Body of pancreas (tissue), 4 donors: Measurements from ENCODE around the gene TMEM135. TPM values are rescaled to one million over a fixed set of nuclear protein-coding genes. Genes with fewer than 3 reads are reported as not detected.
"Not testable (repeated sequence)": the region's sequence is repeated elsewhere in the genome, so short reads cannot be mapped to it uniquely, and the experiment has no call there.

Source experiments
- ATAC-seq: fragments of 150-250 bp; one replicate; pipeline ENCODE4 v1.9.1; 2016
- DNase-seq, 4 donors: peaks; one replicate each; pipeline ENCODE4 v3.0.0-alpha.2; 2019
- H3K27ac ChIP-seq, 4 donors: fragments of 200-600 bp; sonication (generic); 1 replicate in 3 of 4; 2 replicates in 1 of 4; pipeline versions ENCODE4 v1.5.1 to v1.6.1; 2016 to 2019; ENCODE audit warnings: mild to moderate bottlenecking in 1 of 4, mixed read lengths in 1 of 4, moderate library complexity in 1 of 4
- H3K27me3 ChIP-seq, 2 donors: fragments of 200-600 bp; sonication (generic); one replicate each; pipeline ENCODE4 v1.6.0; 2016; ENCODE audit warnings: mild to moderate bottlenecking in 1 of 2
- H3K36me3 ChIP-seq, 2 donors: fragments of 200-600 bp; sonication (generic); replicated peaks in 1 of 2; 2 replicates each; pipeline ENCODE4 v1.5.1; 2016; ENCODE audit warnings: low read depth in 2 of 2; ENCODE audit not compliant: insufficient read depth in 1 of 2
- H3K4me1 ChIP-seq: fragments of 200-600 bp; sonication (generic); one replicate; pipeline ENCODE4 v1.6.0; 2016
- H3K4me3 ChIP-seq, 2 donors: fragments of 200-600 bp; sonication (generic); 1 replicate in 1 of 2; 2 replicates in 1 of 2; pipeline ENCODE4 v1.5.1; 2016 to 2019
- H3K9me3 ChIP-seq, 3 donors: fragments of 200-600 bp; sonication (generic); 1 replicate in 2 of 3; 2 replicates in 1 of 3; pipeline ENCODE4 v1.5.1; 2016
- POLR2A ChIP-seq, 3 donors: fragments of 450-650 bp; IDR thresholded peaks; one replicate each; pipeline ENCODE4 v1.6.1; 2016; ENCODE audit warnings: antibody characterized with exemption in 3 of 3, mild to moderate bottlenecking in 2 of 3
- WGBS, 2 donors: methylation state at CpG; one replicate each; pipeline ENCODE4 v1.1.5; 2017; 5-methylcytosine and 5-hydroxymethylcytosine counted together
- intact Hi-C: fragments of 100-400 bp; cut with DNase I; formaldehyde crosslinking; loops from one replicate; pipeline ENCODE4 v1.15.1; 2023
- total RNA-seq, 2 donors: library from RNA; depleted of rRNA; stranded (reverse); fragments of >200 nt; gene quantifications; one replicate each; pipeline ENCODE4 v1.1.0, GENCODE V29; 2016
- TF ChIP-seq, protein P1 (sequence below), 7 experiments: fragments of 450-650 bp in 4 of 7; fragments of 200-600 bp in 3 of 7; sonication (generic) in 3 of 7; IDR thresholded peaks; one replicate each; pipeline ENCODE4 v1.5.1; 2016 to 2019; ENCODE audit warnings: antibody characterized with exemption in 7 of 7

TMEM135 gene
- total RNA-seq, 2 donors from 2014 or later, result 11.2 to 20.1 TPM

DNA sequence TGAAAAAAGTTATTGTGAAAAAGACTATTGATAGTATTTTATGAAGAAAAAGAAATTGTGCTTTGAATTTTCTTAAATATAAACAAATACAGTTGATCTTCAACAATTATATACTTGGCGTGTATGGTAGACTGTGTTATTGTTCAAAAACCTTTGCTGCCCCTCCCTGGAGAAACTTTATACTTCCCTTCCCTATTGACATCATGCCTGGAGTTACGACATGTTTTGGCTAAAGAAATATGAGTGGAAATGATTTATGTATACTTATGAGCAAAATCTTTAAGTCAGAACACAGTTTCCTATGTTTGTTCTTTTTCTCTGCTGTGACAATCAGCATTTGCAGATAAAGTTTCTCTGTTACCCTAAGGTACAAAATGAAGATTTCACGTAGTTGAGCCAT, 243.8 kb downstream of the TMEM135 start:
- Histone ChIP-seq H3K4me3 (no peak overlapping the region), H3K4me1 (no peaks in the 10 kb centered on the region), H3K27ac (no peak overlapping the region), H3K27me3 (no peaks in the 10 kb centered on the region), H3K9me3 (no peaks in the 10 kb centered on the region), H3K36me3 (no peaks in the 10 kb centered on the region)
- intact Hi-C loops, result no loop called here
- peak in 1 of 4 donors; percentile 13 for DNase-seq
- no peak for TF ChIP-seq POLR2A (IDR thresholded peaks at IDR 0.05)
- TF ChIP-seq, protein P1, sequence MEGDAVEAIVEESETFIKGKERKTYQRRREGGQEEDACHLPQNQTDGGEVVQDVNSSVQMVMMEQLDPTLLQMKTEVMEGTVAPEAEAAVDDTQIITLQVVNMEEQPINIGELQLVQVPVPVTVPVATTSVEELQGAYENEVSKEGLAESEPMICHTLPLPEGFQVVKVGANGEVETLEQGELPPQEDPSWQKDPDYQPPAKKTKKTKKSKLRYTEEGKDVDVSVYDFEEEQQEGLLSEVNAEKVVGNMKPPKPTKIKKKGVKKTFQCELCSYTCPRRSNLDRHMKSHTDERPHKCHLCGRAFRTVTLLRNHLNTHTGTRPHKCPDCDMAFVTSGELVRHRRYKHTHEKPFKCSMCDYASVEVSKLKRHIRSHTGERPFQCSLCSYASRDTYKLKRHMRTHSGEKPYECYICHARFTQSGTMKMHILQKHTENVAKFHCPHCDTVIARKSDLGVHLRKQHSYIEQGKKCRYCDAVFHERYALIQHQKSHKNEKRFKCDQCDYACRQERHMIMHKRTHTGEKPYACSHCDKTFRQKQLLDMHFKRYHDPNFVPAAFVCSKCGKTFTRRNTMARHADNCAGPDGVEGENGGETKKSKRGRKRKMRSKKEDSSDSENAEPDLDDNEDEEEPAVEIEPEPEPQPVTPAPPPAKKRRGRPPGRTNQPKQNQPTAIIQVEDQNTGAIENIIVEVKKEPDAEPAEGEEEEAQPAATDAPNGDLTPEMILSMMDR (IDR thresholded peaks at IDR 0.05), result peak in 4 of 7 experiments; percentile 14 to 41 (median 22)
- 38 to 52% methylated on average over 3 of the region's 3 CpGs for WGBS, 2 donors
- peak; percentile 56 for ATAC-seq

DNA sequence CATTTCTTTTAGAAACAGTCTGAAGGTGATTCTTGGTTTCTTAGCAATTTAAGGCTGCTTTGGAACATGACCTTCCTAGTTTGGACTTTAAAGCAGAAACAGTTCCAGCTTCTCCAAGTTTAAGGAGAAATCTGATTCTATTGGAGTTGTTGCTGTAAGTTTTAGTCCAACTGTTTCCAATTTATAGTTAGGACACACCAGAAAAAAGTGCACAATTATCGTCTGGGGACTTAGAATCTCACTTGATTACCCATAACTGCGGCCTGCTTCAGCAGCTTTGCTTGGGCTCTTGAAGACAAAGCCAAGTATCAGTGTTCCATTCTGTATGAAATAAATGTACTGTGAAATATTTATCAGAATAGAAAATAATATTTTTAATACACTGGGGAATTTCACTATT, 246.6 kb downstream of the TMEM135 start:
- intact Hi-C loops, result no loop called here
- H3K27me3 ChIP-seq, result no peaks in the 10 kb centered on the region
- H3K4me3 ChIP-seq, result no peak overlapping the region
- no peak for TF ChIP-seq POLR2A (IDR thresholded peaks at IDR 0.05)
- TF ChIP-seq, protein P1 (IDR thresholded peaks at IDR 0.05), result no peak
- no peak for ATAC-seq
- 48 to 65% methylated on average over 2 of the region's 2 CpGs for WGBS, 2 donors
- H3K9me3 ChIP-seq, result no peaks in the 10 kb centered on the region
- no peaks in the 10 kb centered on the region for H3K36me3 ChIP-seq
- no peak for DNase-seq
- H3K4me1 ChIP-seq, result no peaks in the 10 kb centered on the region
- no peak overlapping the region for H3K27ac ChIP-seq

DNA sequence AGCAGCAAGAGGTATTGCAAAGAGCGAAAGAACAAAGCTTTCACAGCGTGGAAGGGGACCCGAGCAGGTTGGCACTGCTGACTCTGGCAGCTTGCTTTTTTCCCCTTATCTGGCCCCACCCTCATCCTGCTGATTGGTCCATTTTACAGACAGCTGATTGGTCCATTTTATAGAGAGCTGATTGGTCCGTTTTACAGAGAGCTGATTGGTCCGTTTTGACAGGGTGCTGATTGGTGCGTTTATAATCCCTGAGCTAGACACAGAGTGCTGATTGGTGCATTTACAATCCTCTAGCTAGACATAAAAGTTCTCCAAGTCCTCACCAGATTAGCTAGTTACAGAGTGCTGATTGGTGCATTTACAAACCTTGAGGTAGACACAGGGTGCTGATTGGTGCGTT, 247.9 kb downstream of the TMEM135 start:
- H3K36me3 ChIP-seq, H3K27ac ChIP-seq, DNase-seq, H3K9me3 ChIP-seq, H3K4me1 ChIP-seq, H3K4me3 ChIP-seq, H3K27me3 ChIP-seq, ATAC-seq: not testable (repeated sequence)
- WGBS, 2 donors, result 87 to 91% methylated on average over 7 of the region's 7 CpGs
- intact Hi-C loops, result loop anchor here (5.0 kb wide), 1 partner anchor 348 kb away; no protein-coding TSS in a partner anchor

DNA sequence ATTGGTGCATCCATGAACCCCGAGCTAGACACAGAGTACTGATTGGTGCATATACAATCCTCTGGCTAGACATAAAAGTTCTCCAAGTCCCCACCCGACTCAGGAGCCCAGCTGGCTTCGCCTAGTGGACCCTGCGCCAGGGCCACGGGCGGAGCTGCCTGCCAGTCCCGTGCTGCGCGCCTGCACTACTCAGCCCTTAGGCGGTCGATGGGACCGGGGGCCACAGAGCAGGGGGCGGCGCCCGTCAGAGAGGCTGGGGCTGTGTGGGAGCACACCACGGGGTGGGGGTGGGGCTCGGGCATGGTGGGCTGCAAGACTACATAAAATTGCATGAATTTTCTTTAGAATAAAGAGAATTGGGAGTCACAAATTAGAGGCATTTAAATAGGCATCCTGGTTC, 248.6 kb downstream of the TMEM135 start:
- no peak overlapping the region for H3K27ac ChIP-seq
- H3K4me3 ChIP-seq, result no peak overlapping the region
- no peak for ATAC-seq
- no peaks in the 10 kb centered on the region for H3K36me3 ChIP-seq
- 96 to 97% methylated on average over 16 to 17 of the region's 17 CpGs for WGBS, 2 donors
- no peaks in the 10 kb centered on the region for H3K27me3 ChIP-seq
- TF ChIP-seq, protein P1 (IDR thresholded peaks at IDR 0.05), result no peak
- no peak for TF ChIP-seq POLR2A (IDR thresholded peaks at IDR 0.05)
- no peaks in the 10 kb centered on the region for H3K4me1 ChIP-seq
- DNase-seq, result no peak
- intact Hi-C loops, result loop anchor here (5.0 kb wide), 1 partner anchor 349 kb away; no protein-coding TSS in a partner anchor
- no peaks in the 10 kb centered on the region for H3K9me3 ChIP-seq

DNA sequence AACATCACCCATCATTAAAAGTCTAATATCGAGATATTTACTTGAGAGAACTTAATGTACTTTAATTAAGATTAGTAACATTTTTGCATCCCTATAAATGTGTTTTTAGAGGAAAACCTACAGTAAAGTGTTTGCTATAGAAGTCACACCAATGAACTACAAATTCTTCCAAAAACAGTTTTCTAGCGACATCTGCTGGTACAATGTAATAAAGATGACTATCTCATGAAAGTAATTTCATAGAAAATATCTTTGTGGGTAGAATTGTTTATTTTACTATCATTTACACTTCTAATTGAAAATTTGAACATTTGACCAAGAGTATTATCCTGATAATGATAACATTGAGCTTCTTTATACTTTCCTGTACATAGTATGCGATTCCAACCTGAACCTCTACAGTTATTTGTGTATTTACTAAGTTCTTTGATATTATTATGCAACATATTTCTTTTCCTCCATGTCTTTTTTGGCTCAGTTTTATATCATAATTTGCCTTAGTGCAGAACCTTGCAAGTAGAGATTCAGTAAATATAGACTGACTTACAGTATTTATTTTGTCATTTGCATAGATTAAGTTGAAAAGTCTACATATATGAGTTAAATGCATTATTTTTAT, 252.7 kb downstream of the TMEM135 start:
- ATAC-seq, result no peak
- H3K36me3 ChIP-seq, result no peaks in the 10 kb centered on the region
- no peak for DNase-seq
- 4 to 5% methylated on average over 3 of the region's 3 CpGs for WGBS, 2 donors
- no peaks in the 10 kb centered on the region for H3K27me3 ChIP-seq
- intact Hi-C loops, result no loop called here
- no peaks in the 10 kb centered on the region for H3K9me3 ChIP-seq
- H3K4me3 ChIP-seq, result no peak overlapping the region
- no peaks in the 10 kb centered on the region for H3K4me1 ChIP-seq
- no peak overlapping the region for H3K27ac ChIP-seq
- TF ChIP-seq, protein P1 (IDR thresholded peaks at IDR 0.05), result peak; percentile 37 to 68 (median 60)
- no peak for TF ChIP-seq POLR2A (IDR thresholded peaks at IDR 0.05)
